ENCODE measurements around the gene CRABP2.
A peak's percentile ranks its signal among the peaks of the same experiment; 100 is the strongest.

Gene CRABP2

GRCh38 chr1:156660752-156661112, 44.7 kb downstream of the CRABP2 start:
- TF ChIP-seq EZH2phosphoT487 (IDR thresholded peaks at IDR 0.05; ENCODE audit: low read length) (no peak), CTCF (IDR thresholded peaks at IDR 0.05; ENCODE audit: low read length) (no peak), EZH2 (optimal IDR thresholded peaks at IDR 0.05; ENCODE audit: low read depth, low read length) (no peak)
- Histone ChIP-seq H3F3A (ENCODE audit: insufficient read depth, low read length) (peaks cover 29% of the 10 kb centered on the region), H3K27ac (ENCODE audit: low read length) (peak overlapping the region; percentile 81), H3K4me3 (ENCODE audit: low read length) (peak overlapping the region; percentile 87), H4K20me1 (ENCODE audit: insufficient read depth, low read length) (peaks cover 29% of the 10 kb centered on the region), H3K4me1 (ENCODE audit: low read length) (peaks cover 63% of the 10 kb centered on the region), H3K79me2 (ENCODE audit: low read length) (peaks cover 60% of the 10 kb centered on the region), H2AFZ (ENCODE audit: low read length) (peak overlapping the region; percentile 65; the same call in 1 of the 2 replicates), H3K9me2 (replicated peaks; ENCODE audit: insufficient read depth, low read length) (no peaks in the 10 kb centered on the region), H3K27me3 (replicated peaks; ENCODE audit: insufficient read depth, low read length) (no peaks in the 10 kb centered on the region), H3K4me2 (ENCODE audit: low read depth, low read length) (peak overlapping the region; percentile 97), H3K9me3 (replicated peaks; ENCODE audit: insufficient read depth, low read length) (no peaks in the 10 kb centered on the region), H3K36me3 (replicated peaks; ENCODE audit: insufficient read depth, low read length) (no peaks in the 10 kb centered on the region), H3K9ac (ENCODE audit: low read length) (peak overlapping the region; percentile 79)
- peak; percentile 53 for DNase-seq

DNA sequence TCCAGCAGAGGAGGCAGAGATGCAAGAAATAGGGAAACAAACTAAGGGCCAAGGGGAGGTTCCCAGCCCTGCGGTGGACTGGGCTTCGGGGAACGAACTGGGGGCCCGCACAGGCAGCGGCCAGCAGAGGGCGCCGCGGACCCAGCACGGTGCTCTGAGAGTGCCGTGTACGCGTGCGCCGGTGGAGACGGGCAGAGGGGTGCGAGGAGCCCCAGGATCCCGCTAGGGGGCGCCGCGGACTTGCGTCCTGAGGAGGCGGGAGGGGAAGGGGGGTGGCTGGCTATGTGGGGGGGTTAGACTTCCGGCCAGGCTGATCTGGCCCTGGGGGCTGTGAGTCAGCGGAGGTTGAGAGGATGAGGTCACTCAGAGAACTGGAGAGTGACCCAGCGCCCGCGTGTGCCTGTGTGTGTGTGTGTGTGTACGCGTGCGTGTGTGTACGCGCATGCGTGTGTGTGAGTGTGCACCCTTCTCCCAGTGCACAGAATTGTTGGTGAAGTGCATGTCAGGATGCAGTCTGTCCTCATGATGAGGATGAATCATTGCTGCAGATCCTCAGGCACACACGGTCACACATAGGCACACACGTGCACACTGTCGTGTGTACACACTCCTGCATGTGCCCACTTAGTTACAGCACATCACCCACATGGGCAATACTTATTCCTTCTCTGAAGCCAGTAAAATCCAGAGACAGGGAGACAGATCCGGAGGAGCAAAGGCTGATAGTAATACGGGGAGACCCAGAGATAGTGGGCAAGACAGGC, 45.2 kb downstream of the CRABP2 start:
- H3K4me1 ChIP-seq (ENCODE audit: low read length) = peaks cover 57% of the 10 kb centered on the region
- H4K20me1 ChIP-seq (ENCODE audit: insufficient read depth, low read length) = peaks cover 32% of the 10 kb centered on the region
- peak overlapping the region; percentile 87 for H3K4me3 ChIP-seq (ENCODE audit: low read length)
- H3K27me3 ChIP-seq (replicated peaks; ENCODE audit: insufficient read depth, low read length) = no peaks in the 10 kb centered on the region
- H3K36me3 ChIP-seq (replicated peaks; ENCODE audit: insufficient read depth, low read length) = no peaks in the 10 kb centered on the region
- peak overlapping the region; percentile 97 for H3K4me2 ChIP-seq (ENCODE audit: low read depth, low read length)
- peak overlapping the region; percentile 18; the same call in 1 of the 2 replicates for H2AFZ ChIP-seq (ENCODE audit: low read length)
- TF ChIP-seq CTCF (IDR thresholded peaks at IDR 0.05; ENCODE audit: low read length) = peak; percentile 100
- TF ChIP-seq EZH2phosphoT487 (IDR thresholded peaks at IDR 0.05; ENCODE audit: low read length) = no peak
- peak overlapping the region; percentile 81 for H3K27ac ChIP-seq (ENCODE audit: low read length)
- no peaks in the 10 kb centered on the region for H3K9me2 ChIP-seq (replicated peaks; ENCODE audit: insufficient read depth, low read length)
- peaks cover 65% of the 10 kb centered on the region for H3K79me2 ChIP-seq (ENCODE audit: low read length)
- peak; percentile 99 for DNase-seq
- H3F3A ChIP-seq (ENCODE audit: insufficient read depth, low read length) = peaks cover 29% of the 10 kb centered on the region
- H3K9me3 ChIP-seq (replicated peaks; ENCODE audit: insufficient read depth, low read length) = no peaks in the 10 kb centered on the region
- peak overlapping the region; percentile 79 for H3K9ac ChIP-seq (ENCODE audit: low read length)

- H3K9ac ChIP-seq (ENCODE audit: low read length) = peak overlapping the region; percentile 79
- peak overlapping the region; percentile 18; the same call in 1 of the 2 replicates for H2AFZ ChIP-seq (ENCODE audit: low read length)
- peaks cover 71% of the 10 kb centered on the region for H3K79me2 ChIP-seq (ENCODE audit: low read length)
- peaks cover 52% of the 10 kb centered on the region for H3K4me1 ChIP-seq (ENCODE audit: low read length)
- TF ChIP-seq EZH2 (optimal IDR thresholded peaks at IDR 0.05; ENCODE audit: low read depth, low read length) (no peak), CTCF (IDR thresholded peaks at IDR 0.05; ENCODE audit: low read length) (no peak), EZH2phosphoT487 (IDR thresholded peaks at IDR 0.05; ENCODE audit: low read length) (no peak)
- peaks cover 29% of the 10 kb centered on the region for H3F3A ChIP-seq (ENCODE audit: insufficient read depth, low read length)
- peaks cover 32% of the 10 kb centered on the region for H4K20me1 ChIP-seq (ENCODE audit: insufficient read depth, low read length)
- no peaks in the 10 kb centered on the region for H3K36me3 ChIP-seq (replicated peaks; ENCODE audit: insufficient read depth, low read length)
- H3K9me2 ChIP-seq (replicated peaks; ENCODE audit: insufficient read depth, low read length) = no peaks in the 10 kb centered on the region
- peak overlapping the region; percentile 87 for H3K4me3 ChIP-seq (ENCODE audit: low read length)
- H3K4me2 ChIP-seq (ENCODE audit: low read depth, low read length) = peak overlapping the region; percentile 97
- DNase-seq = no peak
- H3K27ac ChIP-seq (ENCODE audit: low read length) = no peak overlapping the region
- no peaks in the 10 kb centered on the region for H3K9me3 ChIP-seq (replicated peaks; ENCODE audit: insufficient read depth, low read length)
- no peaks in the 10 kb centered on the region for H3K27me3 ChIP-seq (replicated peaks; ENCODE audit: insufficient read depth, low read length)
These were observed 45.8 kb downstream of the CRABP2 start for GRCh38 chr1:156659661-156659987.

All from MM.1S (cell line).